Mesodermal cell (in vitro differentiated cells): ENCODE data around the gene LPO. TPM values are rescaled to one million over a fixed set of nuclear protein-coding genes. Genes with fewer than 3 reads are reported as not detected.

Experiments
- H3K27ac ChIP-seq: 2 replicates; pipeline ENCODE4 v1.7.0; 2013; ENCODE audit warnings: mild to moderate bottlenecking, low read depth, low read length, moderate library complexity; ENCODE audit not compliant: severe bottlenecking
- H3K36me3 ChIP-seq: 2 replicates; pipeline ENCODE4 v1.7.1; 2013; ENCODE audit warnings: mild to moderate bottlenecking, low read length, moderate library complexity; ENCODE audit not compliant: control insufficient read depth, insufficient read depth
- H3K4me1 ChIP-seq: one replicate; pipeline ENCODE4 v1.7.1; 2013; ENCODE audit warnings: mild to moderate bottlenecking, low read length; ENCODE audit not compliant: insufficient read depth, control insufficient read depth, poor library complexity, severe bottlenecking
- H3K4me3 ChIP-seq: 2 replicates; pipeline ENCODE4 v1.7.0; 2013; ENCODE audit warnings: low read length, control low read depth, mild to moderate bottlenecking; ENCODE audit not compliant: insufficient read depth, poor library complexity, severe bottlenecking; ENCODE audit errors: extremely low read depth
- H3K9me3 ChIP-seq: 2 replicates; pipeline ENCODE4 v1.7.1; 2013; ENCODE audit warnings: mild to moderate bottlenecking, low read length, moderate library complexity; ENCODE audit not compliant: control insufficient read depth
- WGBS, 2 experiments: methylation state at CpG; one replicate each; pipeline ENCODE4 v1.1.5; 2013; ENCODE audit warnings: missing lambda C conversion rate in 2 of 2; ENCODE audit not compliant: insufficient coverage in 2 of 2; 5-methylcytosine and 5-hydroxymethylcytosine counted together
- polyA plus RNA-seq, 2 experiments: library from polyadenylated mRNA; stranded (reverse); fragments of 50-300 nt; gene quantifications; one replicate each; pipeline ENCODE4 v1.2.3, GENCODE V29; 2013

Gene LPO
- polyA plus RNA-seq (2013, experiment 1 of 2) = not detected
- not detected for polyA plus RNA-seq (2013, experiment 2 of 2)

DNA sequence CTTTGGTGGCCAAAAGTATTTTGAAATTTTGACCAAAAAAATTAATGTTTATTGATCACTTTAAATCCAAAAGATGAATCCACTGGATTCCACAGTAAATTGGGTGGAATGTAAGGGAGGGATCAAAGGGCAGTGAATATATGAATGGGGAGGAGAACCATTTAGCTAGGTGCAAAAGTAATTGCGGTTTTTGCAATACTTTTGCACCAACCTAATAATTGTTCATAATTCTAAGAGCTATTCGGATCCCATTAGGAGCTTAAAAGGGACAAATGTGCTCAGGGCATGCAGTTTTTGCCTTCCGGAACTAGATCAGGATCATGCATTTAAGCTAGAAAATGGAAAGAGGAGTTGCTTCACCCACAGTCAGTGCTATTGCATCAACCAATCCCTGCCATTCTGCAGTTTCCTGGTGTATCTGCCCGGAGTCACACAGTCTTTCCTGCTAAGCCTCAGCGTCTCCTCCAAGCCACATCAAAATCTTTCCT, at the start of gene LPO:
TSS of gene LPO (plus strand) at position 438 of the 488 bp plus-strand sequence. CDS start 4,396 bp downstream, outside the sequence.
- Histone ChIP-seq H3K36me3 (no peaks in the 10 kb centered on the region), H3K9me3 (no peaks in the 10 kb centered on the region), H3K4me3 (no peak within 1 kb of the TSS), H3K27ac (no peak within 1 kb of the TSS), H3K4me1 (no peaks in the 10 kb centered on the region)
- WGBS, 2 experiments = 89 to 90% methylated on average over 3 to 4 of the region's 5 CpGs

GRCh38 chr17:58189436-58190146, 48.8 kb upstream of the LPO start:
- Histone ChIP-seq H3K4me3 (no peak overlapping the region), H3K9me3 (no peaks in the 10 kb centered on the region)
- 88% methylated on average over 4 to 11 of the region's 11 CpGs for WGBS, 2 experiments

GRCh38 chr17:58191241-58191896, 47.0 kb upstream of the LPO start:
- Histone ChIP-seq H3K4me3 (no peak overlapping the region), H3K4me1 (no peaks in the 10 kb centered on the region), H3K27ac (no peak overlapping the region), H3K9me3 (no peaks in the 10 kb centered on the region), H3K36me3 (no peaks in the 10 kb centered on the region)
- 66 to 71% methylated on average over 14 of the region's 14 CpGs for WGBS, 2 experiments

More at GRCh38 chr17:58189436-58190146, 48.8 kb upstream of the LPO start:
- H3K27ac ChIP-seq = no peak overlapping the region
- no peaks in the 10 kb centered on the region for H3K36me3 ChIP-seq
- peaks cover 3% of the 10 kb centered on the region for H3K4me1 ChIP-seq

DNA sequence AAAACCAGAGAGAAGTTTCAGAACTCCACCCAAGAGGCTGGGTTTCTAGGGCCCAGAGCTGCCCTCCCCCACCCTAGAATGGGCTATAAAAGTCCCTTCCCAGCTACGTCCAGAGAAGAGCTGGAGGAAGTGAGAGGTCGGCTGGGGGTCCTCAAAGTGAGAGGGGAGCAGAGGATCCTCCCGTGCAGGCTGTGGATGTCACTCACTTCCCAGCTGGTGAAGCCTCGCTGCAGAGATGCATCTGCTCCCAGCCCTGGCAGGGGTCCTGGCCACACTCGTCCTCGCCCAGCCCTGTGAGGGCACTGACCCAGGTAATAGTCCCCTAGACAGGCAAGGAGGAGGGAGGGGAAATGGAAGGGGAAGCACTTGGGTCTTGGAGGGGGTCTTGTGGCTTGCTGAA, 45.8 kb upstream of the LPO start, which contains the start of gene EPX:
TSS of gene EPX (plus strand) at position 115 of the 400 bp plus-strand sequence. CDS start at position 236, 121 bp downstream.
- no peaks in the 10 kb centered on the region for H3K36me3 ChIP-seq
- 66 to 72% methylated on average over 5 to 6 of the region's 6 CpGs for WGBS, 2 experiments
- no peaks in the 10 kb centered on the region for H3K9me3 ChIP-seq
- no peak within 1 kb of the TSS for H3K27ac ChIP-seq
- H3K4me3 ChIP-seq = no peak within 1 kb of the TSS
- no peaks in the 10 kb centered on the region for H3K4me1 ChIP-seq

GRCh38 chr17:58193641-58194255, 44.6 kb upstream of the LPO start:
- H3K9me3 ChIP-seq = no peaks in the 10 kb centered on the region
- H3K4me3 ChIP-seq = no peak overlapping the region
- H3K36me3 ChIP-seq = no peaks in the 10 kb centered on the region
- no peak overlapping the region for H3K27ac ChIP-seq
- no peaks in the 10 kb centered on the region for H3K4me1 ChIP-seq
- 80 to 94% methylated on average over 16 to 17 of the region's 18 CpGs for WGBS, 2 experiments

DNA sequence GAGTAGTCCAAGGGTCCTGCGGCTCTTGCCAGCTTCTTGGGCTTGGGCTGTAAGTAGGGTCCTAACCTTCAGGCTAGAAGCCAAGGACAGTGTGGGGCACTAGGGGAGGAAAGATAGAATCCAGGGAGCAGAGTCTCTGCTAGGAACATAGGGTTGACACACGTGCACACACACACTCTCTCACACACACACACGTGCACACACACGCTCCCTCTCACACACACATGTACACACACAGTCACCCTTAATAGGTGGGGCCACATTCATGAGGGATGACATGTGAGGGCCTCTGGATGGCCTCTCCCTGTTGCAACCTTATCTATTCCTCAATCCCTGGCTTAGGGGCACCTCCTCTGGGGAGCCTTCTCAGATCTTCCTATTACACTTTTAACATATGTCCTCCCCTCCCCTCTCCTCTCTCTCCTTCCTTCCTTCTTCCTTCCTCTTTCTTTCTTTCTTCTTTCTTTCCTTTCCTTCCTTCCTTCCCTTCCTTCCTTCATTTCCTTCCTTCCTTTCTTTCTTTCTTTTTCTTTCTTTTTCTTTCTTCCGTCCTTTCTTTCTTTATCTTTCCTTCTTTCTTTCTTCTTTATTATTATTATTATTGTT, 42.8 kb upstream of the LPO start:
- Histone ChIP-seq H3K9me3 (no peaks in the 10 kb centered on the region), H3K36me3 (no peaks in the 10 kb centered on the region), H3K4me1 (no peaks in the 10 kb centered on the region), H3K4me3 (no peak overlapping the region), H3K27ac (no peak overlapping the region)
- 80 to 100% methylated on average over 1 to 2 of the region's 5 CpGs for WGBS, 2 experiments

GRCh38 chr17:58196610-58197009, 41.8 kb upstream of the LPO start:
- Histone ChIP-seq H3K4me1 (no peaks in the 10 kb centered on the region), H3K4me3 (no peak overlapping the region), H3K36me3 (no peaks in the 10 kb centered on the region), H3K27ac (no peak overlapping the region), H3K9me3 (no peaks in the 10 kb centered on the region)
- WGBS, 2 experiments = 97 to 100% methylated on average over 2 to 5 of the region's 7 CpGs

- H3K4me1 ChIP-seq = no peaks in the 10 kb centered on the region
- 55 to 67% methylated on average over 13 to 14 of the region's 14 CpGs for WGBS, 2 experiments
- H3K4me3 ChIP-seq = no peak overlapping the region
- H3K27ac ChIP-seq = no peak overlapping the region
- H3K9me3 ChIP-seq = no peaks in the 10 kb centered on the region
- peaks cover 3% of the 10 kb centered on the region for H3K36me3 ChIP-seq
Observed at GRCh38 chr17:58200024-58200633, 38.3 kb upstream of the LPO start.

DNA sequence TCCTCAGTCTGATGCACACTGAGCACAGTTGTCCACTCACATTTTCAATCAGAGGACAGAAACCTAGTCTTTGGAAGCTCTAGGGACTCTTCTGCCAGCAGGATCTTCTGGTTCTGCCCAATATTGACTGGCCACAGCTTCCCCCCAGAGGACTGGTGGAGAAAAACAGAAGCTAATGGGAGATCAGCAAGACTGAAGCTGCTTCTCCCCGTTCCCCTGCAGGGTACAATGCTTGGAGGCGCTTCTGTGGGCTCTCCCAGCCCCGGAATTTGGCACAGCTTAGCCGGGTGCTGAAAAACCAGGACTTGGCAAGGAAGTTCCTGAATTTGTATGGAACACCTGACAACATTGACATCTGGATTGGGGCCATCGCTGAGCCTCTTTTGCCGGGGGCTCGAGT, 35.5 kb upstream of the LPO start:
- H3K9me3 ChIP-seq = no peaks in the 10 kb centered on the region
- 93 to 95% methylated on average over 7 of the region's 7 CpGs for WGBS, 2 experiments
- H3K27ac ChIP-seq = no peak overlapping the region
- H3K4me3 ChIP-seq = no peak overlapping the region
- peaks cover 20% of the 10 kb centered on the region for H3K36me3 ChIP-seq
- no peaks in the 10 kb centered on the region for H3K4me1 ChIP-seq

DNA sequence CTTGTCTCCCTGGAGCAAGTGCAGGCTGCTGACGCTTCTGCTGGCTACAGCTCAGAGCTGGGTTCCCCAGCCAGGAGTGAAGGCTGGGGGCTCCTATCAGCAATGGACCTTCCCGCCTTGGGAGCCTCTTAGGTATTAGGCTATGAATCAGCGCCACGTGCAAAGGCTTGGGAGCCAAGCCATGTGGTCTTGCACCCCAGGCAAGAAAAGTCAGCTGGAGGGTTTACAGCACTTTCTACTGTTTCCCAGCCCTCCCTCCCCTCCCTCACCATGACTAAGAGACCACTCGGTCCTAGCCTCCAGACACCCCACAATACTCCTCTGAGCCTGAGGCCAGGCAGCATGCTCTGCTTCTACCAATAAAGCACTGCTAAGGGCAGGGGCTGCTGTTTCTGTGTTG, 33.6 kb upstream of the LPO start:
- 93 to 96% methylated on average over 4 of the region's 5 CpGs for WGBS, 2 experiments

More for the DNA sequence above, 33.6 kb upstream of the LPO start:
- H3K4me1 ChIP-seq = no peaks in the 10 kb centered on the region
- H3K36me3 ChIP-seq = peaks cover 31% of the 10 kb centered on the region
- H3K4me3 ChIP-seq = no peak overlapping the region
- no peak overlapping the region for H3K27ac ChIP-seq
- no peaks in the 10 kb centered on the region for H3K9me3 ChIP-seq
